Smooth muscle cell (in vitro differentiated cells): Measurements from ENCODE around the gene TGFBI. TPM values are rescaled to one million over a fixed set of nuclear protein-coding genes. Genes with fewer than 3 reads are reported as not detected.

Experiments
- DNase-seq: peaks from one replicate; lab custom pipeline; 2025; ENCODE audit not compliant: unreplicated experiment; lab: John Stamatoyannopoulos, UW
- H2AFZ ChIP-seq: fragments of 200-600 bp; sonication (generic); 2 replicates; pipeline ENCODE4 v1.6.0; 2016; ENCODE audit warnings: antibody characterized with exemption, low read depth, mild to moderate bottlenecking
- H3F3A ChIP-seq: fragments of 200-600 bp; sonication (generic); 2 replicates; pipeline ENCODE4 v1.6.0; 2017; ENCODE audit warnings: antibody characterized with exemption, low read depth
- H3K27ac ChIP-seq: fragments of 200-600 bp; sonication (generic); 2 replicates; pipeline ENCODE4 v1.5.1; 2016; ENCODE audit warnings: low read depth, mild to moderate bottlenecking
- H3K27me3 ChIP-seq: fragments of 200-600 bp; sonication (generic); 2 replicates; pipeline ENCODE4 v1.6.1; 2016; ENCODE audit warnings: low read depth, mild to moderate bottlenecking
- H3K36me3 ChIP-seq: fragments of 200-600 bp; sonication (generic); 2 replicates; pipeline ENCODE4 v1.5.1; 2016; ENCODE audit warnings: low read depth
- H3K4me1 ChIP-seq: fragments of 200-600 bp; sonication (generic); 2 replicates; pipeline ENCODE4 v1.5.1; 2016; ENCODE audit warnings: low read depth
- H3K4me2 ChIP-seq: fragments of 200-600 bp; sonication (generic); 2 replicates; pipeline ENCODE4 v1.6.0; 2016; ENCODE audit warnings: mild to moderate bottlenecking
- H3K4me3 ChIP-seq: fragments of 200-600 bp; sonication (generic); 2 replicates; pipeline ENCODE4 v1.5.1; 2016; ENCODE audit warnings: mild to moderate bottlenecking
- H3K79me2 ChIP-seq: fragments of 200-600 bp; sonication (generic); 2 replicates; pipeline ENCODE4 v1.6.0; 2016; ENCODE audit warnings: low read depth, mild to moderate bottlenecking
- H3K9ac ChIP-seq: fragments of 200-600 bp; sonication (generic); 2 replicates; pipeline ENCODE4 v1.6.0; 2016; ENCODE audit warnings: low read depth
- H3K9me3 ChIP-seq: fragments of 200-600 bp; sonication (generic); replicated peaks from 2 replicates; pipeline ENCODE4 v1.5.1; 2016; ENCODE audit warnings: low read depth
- H4K20me1 ChIP-seq: fragments of 200-600 bp; sonication (generic); 2 replicates; pipeline ENCODE4 v1.6.0; 2016; ENCODE audit warnings: low read depth
- WGBS: methylation state at CpG from one replicate; pipeline ENCODE4 v1.1.7; 2016; ENCODE audit warnings: low lambda C conversion rate; 5-methylcytosine and 5-hydroxymethylcytosine counted together
- polyA plus RNA-seq: library from polyadenylated mRNA; unstranded; fragments of >200 nt; fragmentation: Nextera tagmentation; extraction: Ambion mirVana; gene quantifications from 2 replicates; pipeline ENCODE4 v1.2.1, GENCODE V29; 2016
- total RNA-seq: library from RNA; depleted of rRNA; stranded (reverse); fragments of >200 nt; gene quantifications from 2 replicates; pipeline ENCODE4 v1.2.3, GENCODE V29; 2014
- TF ChIP-seq, protein P1 (sequence below): fragments of 200-600 bp; sonication (generic); IDR thresholded peaks from 2 replicates; pipeline ENCODE4 v1.5.1; 2017; ENCODE audit warnings: borderline replicate concordance, mild to moderate bottlenecking, antibody characterized with exemption; ENCODE audit not compliant: insufficient read depth, poor library complexity, severe bottlenecking

Gene TGFBI
- total and polyA plus RNA-seq, 2 experiments from 2014 or later, result 2,505 to 2,635 TPM

- Histone ChIP-seq H3K9me3 (no peaks in the 10 kb centered on the region), H3K4me1 (peaks cover 5% of the 10 kb centered on the region), H2AFZ (no peak overlapping the region), H3F3A (peaks cover 18% of the 10 kb centered on the region), H3K9ac (peak overlapping the region; percentile 70), H4K20me1 (no peaks in the 10 kb centered on the region), H3K36me3 (no peaks in the 10 kb centered on the region), H3K79me2 (no peaks in the 10 kb centered on the region), H3K4me3 (no peak overlapping the region), H3K27ac (peak overlapping the region; percentile 85), H3K4me2 (peak overlapping the region; percentile 57), H3K27me3 (no peaks in the 10 kb centered on the region)
- DNase-seq, result no peak
- WGBS, result 85% methylated on average over 4 of the region's 4 CpGs
- TF ChIP-seq, protein P1, sequence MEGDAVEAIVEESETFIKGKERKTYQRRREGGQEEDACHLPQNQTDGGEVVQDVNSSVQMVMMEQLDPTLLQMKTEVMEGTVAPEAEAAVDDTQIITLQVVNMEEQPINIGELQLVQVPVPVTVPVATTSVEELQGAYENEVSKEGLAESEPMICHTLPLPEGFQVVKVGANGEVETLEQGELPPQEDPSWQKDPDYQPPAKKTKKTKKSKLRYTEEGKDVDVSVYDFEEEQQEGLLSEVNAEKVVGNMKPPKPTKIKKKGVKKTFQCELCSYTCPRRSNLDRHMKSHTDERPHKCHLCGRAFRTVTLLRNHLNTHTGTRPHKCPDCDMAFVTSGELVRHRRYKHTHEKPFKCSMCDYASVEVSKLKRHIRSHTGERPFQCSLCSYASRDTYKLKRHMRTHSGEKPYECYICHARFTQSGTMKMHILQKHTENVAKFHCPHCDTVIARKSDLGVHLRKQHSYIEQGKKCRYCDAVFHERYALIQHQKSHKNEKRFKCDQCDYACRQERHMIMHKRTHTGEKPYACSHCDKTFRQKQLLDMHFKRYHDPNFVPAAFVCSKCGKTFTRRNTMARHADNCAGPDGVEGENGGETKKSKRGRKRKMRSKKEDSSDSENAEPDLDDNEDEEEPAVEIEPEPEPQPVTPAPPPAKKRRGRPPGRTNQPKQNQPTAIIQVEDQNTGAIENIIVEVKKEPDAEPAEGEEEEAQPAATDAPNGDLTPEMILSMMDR, result no peak
These were observed 21.5 kb upstream of the TGFBI start for GRCh38 chr5:136007271-136007670.

DNA sequence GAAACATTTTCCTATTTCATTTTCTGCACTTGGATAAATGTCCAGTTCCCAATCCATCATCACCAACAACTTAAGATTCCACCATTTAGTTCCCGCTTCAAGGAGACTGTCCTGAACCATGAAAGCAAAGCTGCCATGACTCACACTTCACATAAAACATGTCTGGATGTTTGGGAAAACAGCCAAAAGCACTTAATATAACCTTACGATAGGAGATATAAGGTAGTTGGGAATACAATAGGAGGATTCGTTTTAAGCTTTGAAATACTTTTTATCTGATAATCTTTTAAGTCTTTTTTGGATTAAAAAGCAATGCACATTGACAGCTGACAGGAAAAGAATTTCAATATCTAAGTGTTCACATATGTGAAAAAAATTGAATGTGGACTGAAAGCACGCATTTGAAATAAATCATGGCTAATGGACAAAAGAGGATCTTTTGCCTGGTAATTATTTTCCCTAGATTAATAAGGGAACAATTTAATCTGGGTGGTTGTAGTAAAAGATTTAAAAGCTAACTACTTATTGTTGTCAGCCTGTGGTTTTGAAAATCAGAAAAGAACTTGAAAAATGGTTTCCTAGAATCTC is 17.3 kb upstream of the TGFBI start:
- DNase-seq, result no peak

GRCh38 chr5:136012041-136012804 is 16.6 kb upstream of the TGFBI start:
- peak overlapping the region; percentile 30 for H2AFZ ChIP-seq
- H3K9ac ChIP-seq, result peak overlapping the region; percentile 14
- peak overlapping the region; percentile 66 for H3K4me2 ChIP-seq
- H3K4me3 ChIP-seq, result no peak overlapping the region
- no peaks in the 10 kb centered on the region for H3K79me2 ChIP-seq
- H3K4me1 ChIP-seq, result peaks cover 5% of the 10 kb centered on the region
- no peaks in the 10 kb centered on the region for H3K9me3 ChIP-seq
- no peaks in the 10 kb centered on the region for H4K20me1 ChIP-seq
- DNase-seq, result no peak
- peaks cover 30% of the 10 kb centered on the region for H3F3A ChIP-seq
- no peaks in the 10 kb centered on the region for H3K27me3 ChIP-seq
- TF ChIP-seq, protein P1, result no peak
- 25% methylated on average over 3 of the region's 3 CpGs for WGBS
- peak overlapping the region; percentile 83 for H3K27ac ChIP-seq
- H3K36me3 ChIP-seq, result no peaks in the 10 kb centered on the region

More for the DNA sequence above, 17.3 kb upstream of the TGFBI start:
- peak overlapping the region; percentile 83 for H3K27ac ChIP-seq
- peaks cover 30% of the 10 kb centered on the region for H3F3A ChIP-seq
- peak overlapping the region; percentile 14 for H2AFZ ChIP-seq
- no peaks in the 10 kb centered on the region for H4K20me1 ChIP-seq
- H3K9me3 ChIP-seq, result no peaks in the 10 kb centered on the region
- H3K27me3 ChIP-seq, result no peaks in the 10 kb centered on the region
- H3K4me2 ChIP-seq, result peak overlapping the region; percentile 66
- H3K4me3 ChIP-seq, result no peak overlapping the region
- 17% methylated on average over 4 of the region's 4 CpGs for WGBS
- TF ChIP-seq, protein P1, result no peak
- H3K9ac ChIP-seq, result peak overlapping the region; percentile 20
- H3K4me1 ChIP-seq, result peaks cover 5% of the 10 kb centered on the region
- H3K79me2 ChIP-seq, result no peaks in the 10 kb centered on the region
- H3K36me3 ChIP-seq, result no peaks in the 10 kb centered on the region
